HepG2 (cell line): Measurements from ENCODE around the gene UEVLD. TPM values are rescaled to one million over a fixed set of nuclear protein-coding genes. Genes with fewer than 3 reads are reported as not detected.

Source experiments
- GATA4 ChIP-seq: sonication (generic); IDR thresholded peaks from 2 replicates; pipeline ENCODE4 v1.6.1; 2016; ENCODE audit warnings: antibody characterized with exemption, low read depth, borderline replicate concordance
- HOXA9 ChIP-seq: sonication (generic); formaldehyde crosslinking; IDR thresholded peaks from 2 replicates; pipeline ENCODE4 v1.8.1; 2022; ENCODE audit warnings: missing genetic modification reagents, mild to moderate bottlenecking, moderate library complexity, borderline replicate concordance
- KAT2B ChIP-seq: fragments of 150-350 bp; IDR thresholded peaks from 2 replicates; pipeline ENCODE4 v1.6.1; 2014; ENCODE audit warnings: low read depth, low read length, borderline replicate concordance
- MBNL3 ChIP-seq: fragments of 250-450 bp; sonication (Bioruptor Pico); conservative IDR thresholded peaks from 2 replicates; pipeline ENCODE4 v1.8.0; 2022; ENCODE audit warnings: mild to moderate bottlenecking, inconsistent platforms
- PAX8 ChIP-seq: sonication (generic); formaldehyde crosslinking; IDR thresholded peaks from 2 replicates; pipeline ENCODE4 v1.8.0; 2022; ENCODE audit warnings: mild to moderate bottlenecking, missing genetic modification reagents, borderline replicate concordance
- SMC3 ChIP-seq: IDR thresholded peaks from 2 replicates; pipeline ENCODE4 v1.6.1; 2011; ENCODE audit warnings: low read length, improper control_type of control experiment
- TAF15 ChIP-seq: fragments of 200-400 bp; formaldehyde crosslinking; IDR thresholded peaks from one replicate; pipeline ENCODE4 v1.6.1; 2018; ENCODE audit warnings: mild to moderate bottlenecking, low read depth, low read length; ENCODE audit not compliant: poor library complexity, severe bottlenecking
- TBL1XR1 ChIP-seq: fragments of 150-350 bp; IDR thresholded peaks from 2 replicates; pipeline ENCODE4 v1.6.1; 2014; ENCODE audit warnings: borderline replicate concordance, low read length; ENCODE audit not compliant: partially characterized antibody
- ZBTB1 ChIP-seq: sonication (generic); formaldehyde crosslinking; IDR thresholded peaks from 2 replicates; pipeline ENCODE4 v1.4.0; 2020; ENCODE audit warnings: missing genetic modification reagents, borderline replicate concordance
- ZNF142 ChIP-seq: sonication (generic); formaldehyde crosslinking; IDR thresholded peaks from 2 replicates; pipeline ENCODE4 v1.4.0; 2020; ENCODE audit warnings: missing genetic modification reagents
- ZNF235 ChIP-seq: sonication (generic); formaldehyde crosslinking; IDR thresholded peaks from 2 replicates; pipeline ENCODE4 v1.8.1; 2023; ENCODE audit warnings: mild to moderate bottlenecking, missing genetic modification reagents, borderline replicate concordance
- ZNF276 ChIP-seq: sonication (generic); formaldehyde crosslinking; IDR thresholded peaks from 2 replicates; pipeline ENCODE4 v1.4.0; 2020; ENCODE audit warnings: mild to moderate bottlenecking, low read depth, missing genetic modification reagents
- ZNF407 ChIP-seq: sonication (generic); formaldehyde crosslinking; IDR thresholded peaks from one replicate; pipeline ENCODE4 v1.5.1; 2020; ENCODE audit warnings: mild to moderate bottlenecking, missing genetic modification reagents; ENCODE audit errors: not compliant biosample characterization
- polyA plus RNA-seq, 8 experiments: library from polyadenylated mRNA; depleted of rRNA in 3 of 8; stranded (reverse) in 7 of 8; unstranded in 1 of 8; fragments of >200 nt; fragmentation: Illumina TruSeq in 4 of 8; extraction: Trizol in 4 of 8; gene quantifications; 2 replicates each; pipeline versions ENCODE4 v1.2.1 to v1.2.3, GENCODE V29; 2011 to 2016; ENCODE audit warnings: low read depth in 4 of 8, missing spikeins in 1 of 8, mixed read lengths in 1 of 8; ENCODE audit not compliant: insufficient read depth in 1 of 8
- total RNA-seq, 5 experiments: library from RNA; depleted of rRNA; stranded (reverse); fragments of >200 nt; fragmentation: Illumina TruSeq; extraction: Trizol; gene quantifications; 2 replicates each; pipeline ENCODE4 v1.2.3, GENCODE V29; 2016; ENCODE audit warnings: low read depth in 1 of 5

Gene UEVLD
- total and polyA plus RNA-seq, 2 of the 13 experiments (the other 11 are each of a cell fraction or from before 2014, with no cell fraction given): 5.7 to 13.7 TPM

- no peak for TF ChIP-seq KAT2B
- no peak for TF ChIP-seq TBL1XR1
- TF ChIP-seq GATA4: no peak
- TF ChIP-seq PAX8: no peak
- TF ChIP-seq ZNF142: no peak
- no peak for TF ChIP-seq TAF15
- no peak for TF ChIP-seq HOXA9 (CRISPR knock-in tag)
- TF ChIP-seq SMC3: no peak
- no peak for TF ChIP-seq ZNF235
- TF ChIP-seq ZBTB1 (CRISPR knock-in tag): no peak
- TF ChIP-seq MBNL3 (CRISPR knock-in tag): no peak
- TF ChIP-seq ZNF276 (CRISPR knock-in tag): no peak
- no peak for TF ChIP-seq ZNF407
Observed at GRCh38 chr11:18578975-18579598, 9.4 kb downstream of the UEVLD start (continued).
